HCT116 (cell line): ENCODE results near the gene ARID5B. TPM values are rescaled to one million over a fixed set of nuclear protein-coding genes. Genes with fewer than 3 reads are reported as not detected.

ENCODE experiments used
- ATAC-seq: fragments of 200-7000 bp; cut with Tn5 transposase; 2 replicates; pipeline ENCODE4 v1.9.1; 2020; ENCODE audit warnings: mild to moderate bottlenecking, moderate library complexity
- BruUV-seq: library from RNA; stranded (reverse); fragments of 400-500 nt; replicated peaks from 2 replicates; lab custom pipeline; 2021; lab: Mats Ljungman, UMichigan
- CTCF ChIA-PET: fragments of 300-600 bp; sonication (Branson Sonifier 250); formaldehyde crosslinking; loops from one replicate; lab custom pipeline; 2021; ENCODE audit warnings: antibody characterized with exemption; lab: Charles Lee
- POLR2A ChIA-PET: fragments of 300-600, 350-600 bp; sonication (Branson Sonifier 250); formaldehyde crosslinking; loops from one replicate; lab custom pipeline; 2021; ENCODE audit warnings: antibody characterized with exemption; lab: Charles Lee
- RAD21 ChIA-PET, 2 experiments: fragments of 300-600 bp; sonication (Branson Sonifier 250); formaldehyde crosslinking; loops; one replicate each; lab custom pipeline; 2023; ENCODE audit warnings: low total read pairs in 2 of 2; ENCODE audit not compliant: uncharacterized antibody in 2 of 2, unreplicated experiment in 2 of 2, low non-redundant PET in 1 of 2; lab: Charles Lee
- DNase-seq: peaks from one replicate; pipeline ENCODE4 v3.0.0-alpha.2; 2010; ENCODE audit warnings: low read depth, low spot score
- H2AFZ ChIP-seq: fragments of 200-600 bp; shearing (Covaris generic), sonication (generic); 2 replicates; pipeline ENCODE4 v1.6.1; 2017; ENCODE audit warnings: low read depth, mixed run types, mixed read lengths, antibody characterized with exemption, low read length; ENCODE audit not compliant: poor library complexity, severe bottlenecking
- H3K27ac ChIP-seq: 2 replicates; pipeline ENCODE4 v1.5.1; 2012; ENCODE audit warnings: low read depth, low read length
- H3K27me3 ChIP-seq: fragments of 200-600 bp; sonication (generic); 2 replicates; pipeline ENCODE4 v1.6.1; 2016; ENCODE audit warnings: mixed run types, low read length, mixed read lengths; ENCODE audit not compliant: insufficient read depth
- H3K36me3 ChIP-seq, 2 experiments: fragments of 200-500 bp in 1 of 2; fragments of 200-600 bp in 1 of 2; sonication (Bioruptor generic) in 1 of 2; sonication (generic) in 1 of 2; 2 replicates each; pipeline versions ENCODE4 v1.5.1 to v1.6.1; 2014 to 2016; ENCODE audit warnings: low read length in 2 of 2, inconsistent platforms in 1 of 2, mixed read lengths in 1 of 2, mixed run types in 1 of 2; ENCODE audit not compliant: insufficient read depth in 2 of 2, control insufficient read depth in 1 of 2
- H3K4me1 ChIP-seq, 2 experiments: fragments of 200-600 bp in 1 of 2; sonication (generic) in 1 of 2; 2 replicates each; pipeline versions ENCODE4 v1.5.1 to v1.6.1; 2012 to 2017; ENCODE audit warnings: low read length in 2 of 2, inconsistent platforms in 1 of 2, mild to moderate bottlenecking in 1 of 2, mixed read lengths in 1 of 2, mixed run types in 1 of 2, moderate library complexity in 1 of 2; ENCODE audit not compliant: insufficient read depth in 2 of 2, control insufficient read depth in 1 of 2
- H3K4me2 ChIP-seq: fragments of 200-600 bp; sonication (generic); 2 replicates; pipeline ENCODE4 v1.6.1; 2017; ENCODE audit warnings: mixed run types, low read length, mixed read lengths
- H3K4me3 ChIP-seq, 2 experiments: fragments of 200-600 bp in 1 of 2; sonication (generic) in 1 of 2; replicated peaks in 1 of 2; 2 replicates each; pipeline ENCODE4 v1.5.1; 2011 to 2016; ENCODE audit warnings: low read length in 2 of 2, control low read depth in 1 of 2, low read depth in 1 of 2, mild to moderate bottlenecking in 1 of 2, mixed read lengths in 1 of 2, mixed run types in 1 of 2
- H3K79me2 ChIP-seq: fragments of 200-600 bp; sonication (generic); 2 replicates; pipeline ENCODE4 v1.6.1; 2017; ENCODE audit warnings: mild to moderate bottlenecking, mixed run types, low read length, moderate library complexity, mixed read lengths; ENCODE audit not compliant: insufficient read depth
- H3K9ac ChIP-seq: fragments of 200-600 bp; sonication (generic); 2 replicates; pipeline ENCODE4 v1.6.1; 2016; ENCODE audit warnings: low read length, mixed read lengths
- H3K9me2 ChIP-seq: fragments of 200-600 bp; sonication (generic), shearing (Covaris generic); 2 replicates; pipeline ENCODE4 v1.6.1; 2017; ENCODE audit warnings: mixed run types, mild to moderate bottlenecking, moderate library complexity; ENCODE audit not compliant: insufficient read depth
- H3K9me3 ChIP-seq, 2 experiments: fragments of 200-500 bp in 1 of 2; fragments of 200-600 bp in 1 of 2; sonication (Bioruptor generic) in 1 of 2; sonication (generic) in 1 of 2; 2 replicates each; pipeline ENCODE4 v1.6.1; 2014 to 2017; ENCODE audit warnings: low read length in 2 of 2, mixed read lengths in 2 of 2, inconsistent platforms in 1 of 2, low read depth in 1 of 2, mild to moderate bottlenecking in 1 of 2, mixed run types in 1 of 2, moderate library complexity in 1 of 2; ENCODE audit not compliant: control insufficient read depth in 1 of 2, insufficient read depth in 1 of 2
- H4K20me1 ChIP-seq: fragments of 200-600 bp; sonication (generic), shearing (Covaris generic); 2 replicates; pipeline ENCODE4 v1.6.1; 2017; ENCODE audit warnings: mixed run types, mild to moderate bottlenecking, moderate library complexity; ENCODE audit not compliant: insufficient read depth
- CTCF ChIP-seq, 3 experiments: fragments of 200-600 bp in 1 of 3; sonication (generic) in 1 of 3; IDR thresholded peaks in 2 of 3; conservative IDR thresholded peaks in 1 of 3; 2 replicates each; pipeline ENCODE4 v1.5.1; 2012 to 2017; ENCODE audit warnings: low read depth in 2 of 3, low read length in 2 of 3, antibody characterized with exemption in 1 of 3, borderline replicate concordance in 1 of 3, control low read depth in 1 of 3, mild to moderate bottlenecking in 1 of 3, mixed read lengths in 1 of 3, mixed run types in 1 of 3, moderate library complexity in 1 of 3; ENCODE audit not compliant: insufficient read depth in 1 of 3
- EGR1 ChIP-seq: IDR thresholded peaks from 2 replicates; pipeline ENCODE4 v1.6.1; 2012; ENCODE audit warnings: low read depth
- EZH2 ChIP-seq: fragments of 200-600 bp; sonication (generic); IDR thresholded peaks from 2 replicates; pipeline ENCODE4 v1.6.1; 2017; ENCODE audit warnings: antibody characterized with exemption, mixed run types
- JUND ChIP-seq: IDR thresholded peaks from 2 replicates; pipeline ENCODE4 v1.6.1; 2012
- MAX ChIP-seq: IDR thresholded peaks from 2 replicates; pipeline ENCODE4 v1.6.1; 2012
- SIN3A ChIP-seq: IDR thresholded peaks from 2 replicates; pipeline ENCODE4 v1.6.1; 2012; ENCODE audit warnings: low read depth
- TCF7L2 ChIP-seq: IDR thresholded peaks from 2 replicates; pipeline ENCODE4 v1.7.0; 2011; ENCODE audit warnings: borderline replicate concordance, inconsistent platforms; ENCODE audit not compliant: insufficient read depth, insufficient read length; ENCODE audit errors: extremely low read depth
- ZFX ChIP-seq: fragments of 450-650 bp; IDR thresholded peaks from 2 replicates; pipeline ENCODE4 v1.6.1; 2017
- ZNF274 ChIP-seq: fragments of 200-500 bp; sonication (Bioruptor generic); IDR thresholded peaks from 2 replicates; pipeline ENCODE4 v1.6.1; 2014; ENCODE audit warnings: mild to moderate bottlenecking, low read depth, low read length, inconsistent platforms
- intact Hi-C: fragments of 100-400 bp; cut with micrococcal nuclease; formaldehyde crosslinking; loops from 2 replicates; pipeline ENCODE4 v1.10.0; 2022
- total RNA-seq: library from RNA; stranded (reverse); gene quantifications from one replicate; pipeline ENCODE4 v1.2.1, GENCODE V29; 2021; ENCODE audit not compliant: unreplicated experiment

The ARID5B gene
- total RNA-seq, 1 experiment from 2014 or later: 4.7 TPM

- no TSS peak for BruUV-seq
- Histone ChIP-seq H3K79me2 (no peaks in the 10 kb centered on the region), H3K4me1 (no peaks in the 10 kb centered on the region), H2AFZ (no peak overlapping the region), H4K20me1 (no peaks in the 10 kb centered on the region), H3K4me2 (no peak overlapping the region), H3K9ac (no peak overlapping the region), H3K27ac (no peak overlapping the region), H3K9me3 (no peaks in the 10 kb centered on the region), H3K27me3 (no peaks in the 10 kb centered on the region), H3K36me3 (no peaks in the 10 kb centered on the region), H3K9me2 (no peaks in the 10 kb centered on the region), H3K4me3 (no peak overlapping the region)
- TF ChIP-seq EGR1: no peak
- no peak for TF ChIP-seq SIN3A
- no peak for TF ChIP-seq ZFX
- TF ChIP-seq ZNF274: no peak
- no peak for ATAC-seq
- intact Hi-C loops: no loop called here
- POLR2A ChIA-PET: no interaction called here
- RAD21 ChIA-PET: no interaction called here
- CTCF ChIA-PET: interaction anchor here (0.9 kb wide), 1 partner anchor 36 kb away, joined by 3 read pairs; no protein-coding TSS in a partner anchor
- DNase-seq: no peak
These were observed 40.3 kb upstream of the ARID5B start for GRCh38 chr10:61860964-61861758.

GRCh38 chr10:61863981-61864380, 37.5 kb upstream of the ARID5B start:
- no peak for DNase-seq
- H3K79me2 ChIP-seq: no peaks in the 10 kb centered on the region
- ChIA-PET POLR2A (no interaction called here), RAD21 (no interaction called here), CTCF (no interaction called here)
- H3K4me2 ChIP-seq: no peak overlapping the region
- no peaks in the 10 kb centered on the region for H3K4me1 ChIP-seq
- H3K9me3 ChIP-seq: no peaks in the 10 kb centered on the region
- no peaks in the 10 kb centered on the region for H3K36me3 ChIP-seq
- no peak overlapping the region for H3K27ac ChIP-seq
- TF ChIP-seq CTCF (IDR thresholded peaks at IDR 0.05 in 2 of 3, conservative IDR thresholded peaks at IDR 0.05 in 1 of 3; ENCODE audit: borderline replicate concordance in 1 of 3, insufficient read depth in 1 of 3, low read depth in 2 of 3, low read length in 2 of 3): no peak
- no peak for TF ChIP-seq JUND
- TF ChIP-seq TCF7L2: no peak
- no peak for TF ChIP-seq ZFX
- no peak for TF ChIP-seq EZH2
- no peak for TF ChIP-seq MAX
- intact Hi-C loops: no loop called here
- no peaks in the 10 kb centered on the region for H3K27me3 ChIP-seq
- no peak for ATAC-seq
- H3K9ac ChIP-seq: no peak overlapping the region
- BruUV-seq: no TSS peak
- H2AFZ ChIP-seq: no peak overlapping the region
- H3K4me3 ChIP-seq: no peak overlapping the region
- no peaks in the 10 kb centered on the region for H3K9me2 ChIP-seq
- H4K20me1 ChIP-seq: no peaks in the 10 kb centered on the region
